UCSD-AML1 (cell line): ENCODE measurements around the gene PF4V1.
A peak's percentile ranks its signal among the peaks of the same experiment; 100 is the strongest.

Source experiments
- DNase-seq: peaks from one replicate; lab custom pipeline; 2025; ENCODE audit not compliant: unreplicated experiment; lab: John Stamatoyannopoulos, UW

The PF4V1 gene, protein sequence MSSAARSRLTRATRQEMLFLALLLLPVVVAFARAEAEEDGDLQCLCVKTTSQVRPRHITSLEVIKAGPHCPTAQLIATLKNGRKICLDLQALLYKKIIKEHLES

DNA sequence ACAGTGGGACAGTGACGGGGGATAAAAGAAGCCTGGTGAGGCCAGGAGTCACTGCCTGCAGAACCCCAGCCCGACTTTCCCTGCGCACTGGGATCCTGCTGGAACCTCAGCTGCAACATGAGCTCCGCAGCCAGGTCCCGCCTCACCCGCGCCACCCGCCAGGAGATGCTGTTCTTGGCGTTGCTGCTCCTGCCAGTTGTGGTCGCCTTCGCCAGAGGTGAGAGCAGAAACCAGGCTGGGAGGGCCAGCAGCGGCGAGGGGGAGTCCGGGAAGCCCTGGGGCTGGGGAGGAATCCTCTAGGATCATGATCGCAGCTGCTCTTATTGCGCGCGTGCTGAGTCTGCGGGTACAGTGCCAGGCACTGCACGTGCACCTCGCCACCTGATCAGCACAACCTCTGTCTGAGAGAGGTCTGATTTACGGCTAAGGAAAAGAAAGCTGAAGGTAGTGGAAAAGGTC lies at the start of gene PF4V1:
PF4V1 (plus strand) TSS at position 51 of the 459 bp plus-strand sequence; CDS start at position 118, 67 bp downstream.
- no peak for DNase-seq

DNA sequence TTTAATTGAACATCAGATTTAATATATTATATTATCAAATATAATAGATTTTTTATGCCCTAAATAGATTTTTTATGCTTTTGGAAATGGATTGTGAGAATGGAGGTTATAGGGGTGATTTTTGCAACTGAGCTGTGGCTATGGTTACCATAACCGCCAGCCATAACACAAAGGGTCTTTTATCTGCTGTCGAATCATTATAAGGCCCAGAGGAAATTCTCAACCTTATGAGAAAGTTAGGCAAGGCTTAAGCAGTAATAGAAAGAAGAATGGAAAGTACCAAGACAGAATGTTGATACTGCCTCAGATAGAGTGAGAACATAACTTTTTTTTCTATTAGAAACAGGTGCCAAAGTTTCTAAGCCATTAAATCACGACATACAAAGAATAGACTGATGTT lies 42.9 kb upstream of the PF4V1 start:
- DNase-seq: no peak

DNA sequence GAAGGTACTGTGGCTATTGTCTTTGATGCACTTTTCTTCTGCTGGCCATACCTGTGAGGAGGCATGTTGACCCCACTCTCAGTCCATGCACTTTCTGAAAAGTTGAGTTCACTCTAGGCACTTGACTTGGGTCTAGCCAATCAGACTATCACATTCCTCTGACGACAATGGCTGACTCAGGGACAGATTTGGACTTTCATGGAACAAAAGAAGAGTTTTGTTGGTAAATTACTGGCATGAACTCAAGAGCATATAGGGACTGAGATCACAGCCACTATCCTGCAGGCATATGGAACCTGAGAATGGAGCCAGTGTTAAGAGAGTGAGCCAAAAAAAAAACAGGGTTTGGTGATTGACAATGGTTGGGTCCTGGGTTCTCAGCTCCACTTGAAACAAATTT lies 41.3 kb upstream of the PF4V1 start:
- no peak for DNase-seq

DNA sequence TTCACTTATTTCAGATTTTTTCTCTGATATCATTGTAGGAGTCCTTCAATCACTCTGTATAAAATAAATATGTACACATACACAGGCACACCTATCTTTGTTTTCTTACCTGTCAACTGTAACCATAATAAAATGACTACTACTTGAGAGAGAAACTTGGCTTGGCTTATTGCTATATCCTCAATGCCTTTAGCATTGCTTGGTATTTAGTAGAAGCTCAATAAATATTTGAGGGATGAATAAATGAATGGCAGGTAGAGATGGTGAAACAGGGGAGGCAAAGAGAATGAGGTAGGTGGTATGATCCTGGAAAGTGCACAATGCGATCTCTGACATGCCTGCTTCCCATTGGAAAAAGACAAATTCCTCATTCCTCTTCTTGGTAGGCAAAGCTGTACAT lies 38.4 kb upstream of the PF4V1 start:
- DNase-seq: no peak

DNA sequence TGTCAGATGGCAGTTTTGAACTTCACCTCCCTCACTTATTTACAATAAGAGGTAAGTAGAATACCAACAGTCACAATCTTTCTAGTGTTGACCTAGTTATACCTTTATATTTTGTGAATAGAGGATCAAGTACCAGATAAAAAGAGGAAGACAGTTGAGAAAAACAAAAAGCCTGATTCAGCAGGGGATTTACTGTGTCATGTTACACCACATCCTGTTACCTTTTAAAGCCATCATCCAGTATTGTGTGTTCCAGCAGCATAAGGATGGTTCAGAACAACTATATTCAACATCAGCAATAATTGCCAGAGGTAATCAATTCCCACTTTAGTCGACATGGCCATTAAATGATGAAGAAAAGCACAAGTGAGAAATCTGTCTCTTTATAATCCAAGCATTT lies 38.0 kb upstream of the PF4V1 start:
- no peak for DNase-seq

DNA sequence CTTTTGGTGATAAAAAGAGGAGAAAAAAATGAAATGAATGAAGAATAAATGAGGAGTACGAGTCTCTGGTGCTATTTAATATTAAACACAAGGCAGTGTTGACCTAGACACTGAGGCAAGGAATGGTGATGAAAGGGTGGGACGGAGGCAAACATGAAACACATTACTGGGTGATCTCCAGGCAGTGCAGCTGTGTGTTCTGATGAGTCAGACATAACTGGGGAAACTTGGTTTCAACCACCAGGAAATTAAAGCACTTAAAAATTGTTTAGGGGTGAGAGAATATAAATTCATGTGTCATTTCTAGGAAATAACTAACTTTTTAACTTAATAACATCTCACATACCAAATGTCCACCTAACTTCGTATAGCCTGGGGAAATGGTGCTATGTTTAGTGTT lies 36.3 kb upstream of the PF4V1 start:
- DNase-seq: no peak

DNA sequence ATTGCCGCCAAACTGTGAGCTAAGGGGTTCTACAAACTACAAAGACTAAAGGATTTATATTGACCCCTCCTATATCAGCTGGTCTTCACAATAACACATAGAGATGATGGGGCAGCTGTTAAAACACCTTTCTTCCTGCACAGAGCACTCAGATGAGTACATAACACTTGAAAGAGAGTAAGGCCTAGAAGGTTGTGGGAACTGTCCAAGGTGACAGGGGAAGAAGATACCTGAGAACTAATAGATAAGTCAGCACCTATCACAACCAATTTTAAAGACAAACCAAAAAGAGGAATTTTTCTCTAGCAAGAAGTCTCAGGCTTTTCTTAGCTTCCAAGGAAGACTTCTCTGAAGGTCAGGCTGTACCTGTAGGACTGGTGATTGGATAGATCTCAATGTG lies 35.8 kb upstream of the PF4V1 start:
- no peak for DNase-seq

DNA sequence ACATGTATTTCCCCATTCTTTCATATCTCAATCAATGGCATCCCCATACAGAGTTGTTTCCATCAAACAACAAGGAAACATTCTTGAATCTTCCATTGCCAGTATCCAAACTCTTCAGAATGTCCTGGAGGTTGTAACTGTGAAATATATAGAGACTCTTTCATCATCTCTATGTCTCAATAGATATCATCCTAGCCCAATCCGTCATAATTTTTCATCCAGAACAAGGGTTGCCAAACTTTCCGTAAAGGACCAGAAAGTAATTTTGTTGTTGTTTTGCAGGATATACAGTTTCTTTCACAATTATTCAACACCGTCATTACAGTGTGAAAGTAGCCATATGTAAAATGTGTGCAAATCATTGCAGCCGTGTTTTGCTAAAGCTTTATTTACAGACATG lies 31.8 kb upstream of the PF4V1 start:
- DNase-seq: no peak

DNA sequence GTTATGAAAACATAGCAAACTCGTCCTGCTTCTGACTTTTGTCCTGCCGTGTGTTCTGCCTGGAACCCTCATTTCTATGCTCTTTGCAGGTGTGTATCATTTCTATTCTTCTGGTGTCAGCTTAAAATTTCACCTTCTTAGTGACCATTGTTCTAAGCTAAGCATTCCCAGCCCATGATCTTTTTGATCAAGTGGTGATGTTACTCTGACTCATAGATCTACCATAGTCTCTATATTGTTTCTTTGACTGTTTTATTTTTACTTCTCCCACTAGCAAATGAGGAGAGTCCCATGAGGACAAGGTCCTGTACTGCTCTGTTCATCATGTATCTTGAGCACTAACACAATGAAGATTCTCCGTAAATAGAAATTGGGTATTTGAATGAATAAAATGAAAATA lies 30.7 kb upstream of the PF4V1 start:
- DNase-seq: no peak

DNA sequence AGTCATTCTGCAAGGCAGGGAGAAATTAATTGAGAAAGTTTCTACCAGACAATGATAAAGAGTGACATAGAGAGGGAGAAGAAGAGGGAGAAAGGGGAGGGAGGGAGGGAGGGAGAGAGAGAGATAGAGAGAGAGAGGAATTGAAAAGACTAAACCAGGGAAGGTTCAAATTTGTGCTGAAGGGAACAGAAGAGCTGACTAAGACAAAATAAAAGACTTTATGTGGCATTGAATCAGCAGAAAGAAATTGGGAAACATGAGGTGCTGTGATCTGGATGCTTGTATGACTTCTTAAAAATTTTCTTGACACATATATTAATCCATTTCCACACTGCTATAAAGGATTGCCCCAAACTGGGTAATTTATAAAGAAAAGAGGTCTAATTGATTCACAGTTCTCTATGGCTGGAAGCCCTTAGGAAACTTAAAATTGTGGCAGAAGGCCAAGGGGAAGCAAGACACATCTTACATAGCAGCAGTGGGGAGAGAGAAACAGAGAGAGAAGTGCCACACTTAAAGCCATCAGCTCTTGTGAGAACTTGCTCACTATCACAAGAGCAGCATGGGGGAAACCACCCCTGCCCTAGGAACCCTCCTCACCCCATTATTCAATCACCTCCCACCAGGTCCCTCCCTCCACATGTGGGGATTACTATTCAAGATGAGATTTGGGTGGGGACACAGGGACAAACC lies 30.1 kb upstream of the PF4V1 start:
- no peak for DNase-seq

DNA sequence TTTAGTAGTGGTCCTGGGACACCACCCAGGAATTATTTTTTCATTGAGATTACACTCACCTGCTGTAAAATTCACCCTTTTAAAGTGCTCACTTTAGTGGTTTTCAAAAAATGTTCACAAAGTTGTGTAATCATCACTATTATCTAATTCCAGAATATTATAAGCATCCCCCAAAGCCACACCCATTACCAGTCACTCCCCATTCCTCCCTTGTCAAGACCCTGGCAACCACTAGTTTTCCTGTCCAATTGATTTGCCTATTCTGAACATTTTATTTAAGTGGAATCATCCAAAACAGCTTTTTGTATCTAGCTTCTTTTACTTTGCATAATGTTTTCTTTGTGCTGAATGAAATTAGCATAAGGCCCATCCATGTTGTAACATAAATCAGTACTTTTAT lies 29.3 kb upstream of the PF4V1 start:
- DNase-seq: no peak

DNA sequence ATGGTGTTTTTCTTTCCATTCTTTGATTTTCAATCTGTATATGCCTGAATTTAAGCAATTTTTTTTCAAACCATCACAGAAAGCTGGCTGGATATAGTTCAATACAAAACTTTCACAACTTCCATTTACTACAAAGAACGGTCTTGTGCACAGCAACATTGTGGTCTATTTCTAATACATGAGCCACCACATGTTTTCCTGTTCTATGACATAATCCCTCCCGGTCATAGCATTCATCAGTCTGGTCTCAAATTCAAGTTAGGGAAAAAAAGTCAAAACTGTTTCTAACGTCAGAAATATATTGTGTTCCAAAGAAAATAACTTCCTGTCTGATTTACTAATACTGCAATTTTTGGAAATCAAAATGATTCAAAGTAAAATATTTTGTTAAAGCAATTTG lies 24.1 kb upstream of the PF4V1 start:
- no peak for DNase-seq

DNA sequence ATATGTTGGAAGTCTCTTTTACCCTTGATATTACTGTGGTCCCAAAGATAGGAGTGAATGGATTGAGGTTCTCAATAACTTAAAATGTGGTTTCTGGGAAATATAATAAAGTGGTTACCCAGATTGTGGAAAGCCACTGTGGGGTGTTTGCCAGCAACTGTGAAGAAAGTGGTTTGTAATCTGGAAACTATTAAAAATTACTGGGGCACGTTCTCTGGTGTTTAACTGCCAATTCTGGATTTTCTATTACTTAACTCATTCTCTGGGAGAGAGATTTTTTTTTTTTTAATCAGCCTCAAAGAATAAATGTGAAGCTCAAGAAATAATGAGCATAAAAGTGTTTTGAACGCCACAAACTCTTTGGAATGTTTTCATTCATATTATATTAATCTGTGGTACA lies 21.5 kb upstream of the PF4V1 start:
- no peak for DNase-seq

DNA sequence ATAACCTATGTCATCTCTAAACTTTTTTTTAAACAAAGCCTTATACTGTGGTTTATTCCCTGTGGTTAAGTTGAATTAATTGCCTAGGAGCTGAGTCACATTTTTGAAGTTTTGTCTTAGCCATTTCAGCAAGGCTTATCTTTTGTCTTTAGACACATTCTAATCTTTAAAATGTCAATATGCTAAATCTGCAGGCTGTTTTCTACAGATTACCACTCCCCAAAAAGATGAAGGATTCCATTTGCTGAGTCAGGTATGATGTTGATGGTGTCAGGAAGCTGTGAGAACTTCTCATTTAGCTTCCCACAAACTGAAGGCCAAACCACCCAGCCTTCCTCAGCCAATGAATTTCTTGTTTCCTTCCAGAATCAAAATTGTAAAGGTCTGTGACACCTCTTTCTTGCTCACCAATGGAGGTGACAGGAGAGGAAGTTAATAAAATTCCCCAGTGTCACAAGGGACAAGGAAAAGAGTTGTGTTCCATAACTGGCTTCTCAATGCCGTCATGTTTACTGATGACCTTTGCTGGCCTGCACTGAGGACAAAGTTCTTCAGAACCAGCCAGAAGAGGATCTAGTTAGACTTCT lies 20.4 kb upstream of the PF4V1 start:
- DNase-seq: peak; percentile 22

DNA sequence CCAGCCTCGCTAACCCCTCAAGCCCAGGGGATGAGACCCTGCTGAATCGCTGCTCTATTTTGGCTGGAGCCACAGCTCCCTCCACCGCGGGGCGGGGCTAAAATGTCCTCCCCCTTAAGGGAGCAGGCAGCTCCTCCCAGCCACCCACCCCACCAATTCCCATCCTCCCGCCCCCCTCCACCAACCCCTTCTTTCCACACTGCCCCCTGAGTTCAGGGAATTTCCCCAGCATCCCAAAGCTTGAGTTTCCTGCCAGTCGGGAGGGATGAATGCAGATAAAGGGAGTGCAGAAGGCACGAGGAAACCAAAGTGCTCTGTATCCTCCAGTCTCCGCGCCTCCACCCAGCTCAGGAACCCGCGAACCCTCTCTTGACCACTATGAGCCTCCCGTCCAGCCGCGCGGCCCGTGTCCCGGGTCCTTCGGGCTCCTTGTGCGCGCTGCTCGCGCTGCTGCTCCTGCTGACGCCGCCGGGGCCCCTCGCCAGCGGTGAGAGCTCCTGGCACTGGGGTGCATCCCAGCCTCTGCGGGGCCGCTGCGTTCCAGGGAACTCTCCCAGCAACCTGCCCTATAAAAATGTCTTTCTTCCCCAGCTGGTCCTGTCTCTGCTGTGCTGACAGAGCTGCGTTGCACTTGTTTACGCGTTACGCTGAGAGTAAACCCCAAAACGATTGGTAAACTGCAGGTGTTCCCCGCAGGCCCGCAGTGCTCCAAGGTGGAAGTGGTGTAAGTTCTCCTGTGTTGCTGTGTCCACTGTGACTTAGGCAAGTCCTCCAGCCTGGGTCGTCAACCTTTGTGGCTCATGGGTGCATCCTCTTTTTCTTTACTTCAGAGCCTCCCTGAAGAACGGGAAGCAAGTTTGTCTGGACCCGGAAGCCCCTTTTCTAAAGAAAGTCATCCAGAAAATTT lies 16.5 kb upstream of the PF4V1 start, which contains the start of gene CXCL6:
CXCL6 (plus strand) TSS at position 306 of the 907 bp plus-strand sequence; CDS start at position 379, 73 bp downstream.
- DNase-seq: no peak

DNA sequence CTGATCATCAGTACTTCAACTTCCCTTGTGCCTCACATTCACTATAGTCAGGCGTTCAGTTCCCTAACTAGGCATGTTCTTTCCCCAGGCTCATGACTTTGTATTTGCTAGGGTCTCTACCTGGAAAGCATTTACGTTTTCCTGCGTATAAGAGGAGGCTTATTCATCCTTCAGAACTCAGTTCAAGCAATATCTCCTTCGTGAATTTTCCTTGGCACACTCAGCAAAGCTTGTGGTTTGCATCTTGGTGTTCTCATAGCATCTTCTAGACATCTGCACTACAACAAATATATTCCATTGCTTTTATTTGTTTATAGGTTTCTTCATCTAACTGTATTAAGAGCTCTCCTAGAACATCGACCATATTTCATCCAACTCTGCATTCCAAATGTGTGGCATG lies 14.0 kb upstream of the PF4V1 start:
- no peak for DNase-seq

DNA sequence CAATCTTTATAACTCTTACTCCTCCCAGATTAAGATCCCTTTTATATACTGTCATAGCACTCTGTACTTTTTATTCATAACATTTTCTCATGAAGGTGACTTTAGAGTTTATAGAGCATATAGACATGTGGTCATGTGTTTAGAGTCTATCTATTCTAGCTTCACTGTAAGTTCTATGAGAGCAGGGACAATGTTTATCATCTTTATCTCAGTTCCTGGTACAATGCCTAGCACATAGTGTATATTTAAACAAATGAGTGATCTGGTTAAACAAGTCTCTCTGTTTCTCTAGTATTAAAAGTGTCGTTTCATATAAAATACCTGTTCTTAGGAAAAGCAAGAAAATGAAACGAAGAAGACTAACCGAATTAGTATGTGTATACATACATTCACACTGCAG lies 13.4 kb upstream of the PF4V1 start:
- no peak for DNase-seq

DNA sequence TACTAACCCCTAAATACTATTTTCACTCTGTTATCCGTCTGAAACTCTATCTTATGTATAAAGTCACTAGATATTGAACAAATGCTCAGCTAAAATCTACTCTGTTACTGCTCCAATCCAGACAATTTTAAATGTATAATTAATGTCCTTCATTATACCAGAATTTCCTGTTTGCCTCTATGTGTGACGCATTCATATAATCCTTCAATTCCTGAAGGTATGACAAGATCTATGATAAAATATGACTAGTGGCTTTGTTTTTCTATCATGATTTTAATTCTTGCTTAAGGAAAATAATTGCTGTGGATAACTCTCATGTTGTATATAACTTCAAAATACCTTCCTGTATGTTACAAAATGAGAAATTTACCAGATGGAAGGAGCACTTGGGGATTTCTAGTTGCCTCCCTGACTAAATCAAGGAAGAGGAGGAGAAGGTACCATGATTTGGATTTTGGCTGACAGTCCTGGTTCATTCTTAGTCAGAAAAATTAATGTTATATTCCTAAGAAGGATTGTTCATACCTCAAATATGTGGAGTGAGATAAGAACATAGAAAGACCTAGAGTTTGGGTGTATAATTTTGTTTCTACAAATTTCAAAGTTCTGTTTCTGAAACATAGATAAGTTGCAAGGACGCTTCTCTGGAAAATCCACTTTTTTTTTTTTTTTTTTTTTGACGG lies 11.7 kb upstream of the PF4V1 start:
- DNase-seq: no peak

DNA sequence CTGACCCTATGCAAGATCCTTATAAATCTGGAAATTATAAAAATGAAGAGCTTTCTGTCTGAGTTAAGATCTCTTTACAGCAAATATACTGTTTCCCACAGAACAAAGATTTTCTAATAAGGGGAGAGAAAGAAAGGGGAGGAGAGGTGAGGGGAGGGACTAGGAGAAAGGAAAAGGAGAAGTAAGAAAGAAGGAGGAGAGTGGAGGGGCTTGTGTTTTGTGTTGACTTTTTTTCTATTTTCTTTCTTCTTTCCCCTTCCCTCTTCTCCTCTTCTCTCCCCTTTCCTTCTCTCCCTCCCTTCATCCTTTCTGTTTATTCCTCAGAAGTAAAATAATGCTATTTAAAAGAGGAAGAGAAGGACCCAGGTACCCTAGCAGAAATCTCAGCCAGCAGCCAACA lies 10.4 kb upstream of the PF4V1 start:
- DNase-seq: no peak

DNA sequence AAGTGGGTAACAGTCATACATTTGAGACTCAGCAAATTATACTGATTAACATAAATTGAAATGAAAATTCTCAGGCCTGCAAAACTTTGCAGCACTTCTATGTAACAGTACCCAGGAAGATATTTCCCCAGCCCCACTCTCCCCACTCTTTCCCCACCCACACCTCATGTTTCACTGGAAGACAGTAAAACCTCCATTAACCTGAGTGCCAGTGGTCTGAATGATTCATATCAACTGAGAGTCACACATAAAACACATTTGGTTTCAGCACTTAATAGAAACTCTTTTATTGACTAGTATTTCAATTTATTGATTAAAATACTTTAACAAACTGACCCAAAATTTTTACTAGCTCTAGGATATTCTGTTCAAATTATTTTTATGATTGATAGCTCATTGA lies 9.7 kb upstream of the PF4V1 start:
- DNase-seq: no peak

DNA sequence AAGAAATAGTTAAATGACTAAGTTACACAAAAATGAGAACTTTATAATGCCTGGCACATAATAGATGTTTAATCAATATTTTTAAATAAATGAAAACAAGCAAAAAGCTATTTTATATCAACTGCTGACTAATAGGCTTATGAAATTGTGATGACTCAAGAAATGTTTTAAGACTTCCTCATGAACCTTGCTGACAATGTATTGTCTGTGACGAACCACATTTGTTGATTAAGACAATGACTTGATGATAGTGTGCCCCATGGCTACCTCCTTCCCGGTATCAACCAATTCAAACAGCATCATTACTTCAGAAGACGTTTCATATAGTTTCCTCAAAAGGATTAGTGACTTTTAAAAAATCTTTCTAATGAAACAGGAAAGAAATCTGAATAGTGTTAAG lies 8.8 kb upstream of the PF4V1 start:
- DNase-seq: no peak
